Neural cell (in vitro differentiated cells): Measurements from ENCODE around the gene EVL. TPM values are rescaled to one million over a fixed set of nuclear protein-coding genes. Genes with fewer than 3 reads are reported as not detected.

Experiments
- H2AFZ ChIP-seq: fragments of 200-600, 300-800 bp; sonication (generic), shearing (Covaris generic); 2 replicates; pipeline ENCODE4 v1.6.0; 2014; ENCODE audit warnings: low read depth, mild to moderate bottlenecking, antibody characterized with exemption, low read length, moderate library complexity
- H3F3A ChIP-seq: fragments of 200-600 bp; shearing (Covaris generic); 2 replicates; pipeline ENCODE4 v1.6.1; 2016; ENCODE audit warnings: mild to moderate bottlenecking, moderate library complexity, mixed read lengths, antibody characterized with exemption, low read length; ENCODE audit not compliant: insufficient read depth, poor library complexity, severe bottlenecking
- H3K27ac ChIP-seq: fragments of 200-600, 300-800 bp; sonication (generic), shearing (Covaris generic); 2 replicates; pipeline ENCODE4 v1.5.1; 2014; ENCODE audit warnings: mild to moderate bottlenecking, low read length, moderate library complexity
- H3K27me3 ChIP-seq: fragments of 300-800, 200-600 bp; sonication (generic), shearing (Covaris generic); 2 replicates; pipeline ENCODE4 v1.6.0; 2014; ENCODE audit warnings: mild to moderate bottlenecking, low read depth, low read length, moderate library complexity; ENCODE audit not compliant: insufficient read depth
- H3K36me3 ChIP-seq: fragments of 300-800, 200-600 bp; sonication (generic), shearing (Covaris generic); 2 replicates; pipeline ENCODE4 v1.5.1; 2014; ENCODE audit warnings: mild to moderate bottlenecking, antibody characterized with exemption, low read length, moderate library complexity; ENCODE audit not compliant: insufficient read depth
- H3K4me2 ChIP-seq: fragments of 300-800, 200-600 bp; sonication (generic), shearing (Covaris generic); 2 replicates; pipeline ENCODE4 v1.6.0; 2014; ENCODE audit warnings: mild to moderate bottlenecking, low read length
- H3K4me3 ChIP-seq: fragments of 300-800, 200-600 bp; sonication (generic), shearing (Covaris generic); 2 replicates; pipeline ENCODE4 v1.5.1; 2014; ENCODE audit warnings: mild to moderate bottlenecking, low read length, moderate library complexity
- H3K79me2 ChIP-seq: fragments of 200-600 bp; shearing (Covaris generic); replicated peaks from 2 replicates; pipeline ENCODE4 v1.6.0; 2014; ENCODE audit warnings: mild to moderate bottlenecking, low read length, moderate library complexity; ENCODE audit not compliant: insufficient read depth
- H3K9ac ChIP-seq: fragments of 300-800, 200-600 bp; sonication (generic), shearing (Covaris generic); 2 replicates; pipeline ENCODE4 v1.6.1; 2016; ENCODE audit warnings: mild to moderate bottlenecking, low read length, mixed read lengths
- H3K9me2 ChIP-seq: fragments of 200-600 bp; shearing (Covaris generic); 2 replicates; pipeline ENCODE4 v1.6.1; 2016; ENCODE audit warnings: mild to moderate bottlenecking, low read length, mixed read lengths; ENCODE audit not compliant: insufficient read depth
- H3K9me3 ChIP-seq: fragments of 200-600, 300-800 bp; sonication (generic), shearing (Covaris generic); 2 replicates; pipeline ENCODE4 v1.6.1; 2016; ENCODE audit warnings: mild to moderate bottlenecking, mixed run types, low read length, moderate library complexity, mixed read lengths
- H4K20me1 ChIP-seq: fragments of 200-600 bp; shearing (Covaris generic); 2 replicates; pipeline ENCODE4 v1.6.1; 2016; ENCODE audit warnings: mild to moderate bottlenecking, mixed run types; ENCODE audit not compliant: insufficient read depth
- CTCF ChIP-seq: fragments of 450-650 bp; IDR thresholded peaks from 2 replicates; pipeline ENCODE4 v1.5.1; 2014; ENCODE audit warnings: antibody characterized with exemption, mild to moderate bottlenecking, moderate library complexity; ENCODE audit not compliant: poor library complexity, severe bottlenecking
- EP300 ChIP-seq: fragments of 450-650 bp; conservative IDR thresholded peaks from 2 replicates; pipeline ENCODE4 v1.6.1; 2014; ENCODE audit warnings: antibody characterized with exemption, mild to moderate bottlenecking, moderate library complexity; ENCODE audit not compliant: poor library complexity, severe bottlenecking
- EZH2 ChIP-seq: fragments of 200-600, 300-800 bp; shearing (Covaris generic), sonication (generic); IDR thresholded peaks from 2 replicates; pipeline ENCODE4 v1.6.1; 2014; ENCODE audit warnings: antibody characterized with exemption, low read length, borderline replicate concordance, mild to moderate bottlenecking; ENCODE audit not compliant: insufficient read depth, poor library complexity, severe bottlenecking
- MXI1 ChIP-seq: fragments of 450-650 bp; conservative IDR thresholded peaks from 2 replicates; pipeline ENCODE4 v1.6.1; 2014; ENCODE audit warnings: antibody characterized with exemption, mild to moderate bottlenecking; ENCODE audit not compliant: poor library complexity, severe bottlenecking
- POLR2AphosphoS5 ChIP-seq: IDR thresholded peaks from 2 replicates; pipeline ENCODE4 v1.6.1; 2012
- RAD21 ChIP-seq: fragments of 450-650 bp; conservative IDR thresholded peaks from 2 replicates; pipeline ENCODE4 v1.6.1; 2014; ENCODE audit warnings: antibody characterized with exemption, mild to moderate bottlenecking, moderate library complexity
- REST ChIP-seq: IDR thresholded peaks from 2 replicates; pipeline ENCODE4 v1.6.1; 2012; ENCODE audit warnings: borderline replicate concordance
- SMC3 ChIP-seq: fragments of 450-650 bp; conservative IDR thresholded peaks from 2 replicates; pipeline ENCODE4 v1.6.1; 2014; ENCODE audit warnings: antibody characterized with exemption, mild to moderate bottlenecking, moderate library complexity; ENCODE audit not compliant: poor library complexity
- TAF1 ChIP-seq: IDR thresholded peaks from 2 replicates; pipeline ENCODE4 v1.6.1; 2012; ENCODE audit warnings: low read depth
- polyA plus RNA-seq: library from polyadenylated mRNA; depleted of rRNA; stranded (reverse); fragments of >200 nt; gene quantifications from 2 replicates; pipeline ENCODE4 v1.2.3, GENCODE V29; 2014

Gene EVL
- polyA plus RNA-seq, 1 donor from 2014 or later = 387 TPM

GRCh38 chr14:100159865-100160533 is 94.8 kb downstream of the EVL start:
- Histone ChIP-seq H3K79me2 (no peaks in the 10 kb centered on the region), H3K9ac (no peak overlapping the region), H3K27me3 (peaks cover 53% of the 10 kb centered on the region), H3K4me3 (peak overlapping the region; percentile 65), H3K27ac (no peak overlapping the region), H3K9me2 (no peaks in the 10 kb centered on the region), H3K9me3 (peaks cover 5% of the 10 kb centered on the region), H2AFZ (no peak overlapping the region), H4K20me1 (no peaks in the 10 kb centered on the region), H3K4me2 (no peak overlapping the region), H3K36me3 (no peaks in the 10 kb centered on the region), H3F3A (no peaks in the 10 kb centered on the region)
- TF ChIP-seq EZH2 (peak; percentile 26), MXI1 (no peak)

- no peak for TF ChIP-seq MXI1
- TF ChIP-seq EZH2 = no peak
- TF ChIP-seq EP300 = no peak
- TF ChIP-seq RAD21 = no peak
- no peak for TF ChIP-seq POLR2AphosphoS5
- no peak for TF ChIP-seq REST
- no peak for TF ChIP-seq CTCF
Measured at GRCh38 chr14:100160534-100160916, 95.3 kb downstream of the EVL start.

GRCh38 chr14:100165376-100165775 is 100.2 kb downstream of the EVL start:
- no peak for TF ChIP-seq REST
- no peak for TF ChIP-seq TAF1
- TF ChIP-seq POLR2AphosphoS5 = no peak
- TF ChIP-seq EP300 = no peak
- TF ChIP-seq CTCF = no peak
- TF ChIP-seq EZH2 = no peak
- no peak for TF ChIP-seq SMC3
- no peak for TF ChIP-seq MXI1
- TF ChIP-seq RAD21 = no peak
- Histone ChIP-seq H3K9me2 (no peaks in the 10 kb centered on the region), H3K36me3 (no peaks in the 10 kb centered on the region), H3K4me3 (no peak overlapping the region), H3F3A (no peaks in the 10 kb centered on the region), H3K9ac (no peak overlapping the region), H3K27ac (no peak overlapping the region), H3K4me2 (no peak overlapping the region), H3K79me2 (no peaks in the 10 kb centered on the region), H3K27me3 (peaks cover 30% of the 10 kb centered on the region), H4K20me1 (no peaks in the 10 kb centered on the region), H3K9me3 (peaks cover 2% of the 10 kb centered on the region), H2AFZ (no peak overlapping the region)

More at GRCh38 chr14:100160534-100160916, 95.3 kb downstream of the EVL start:
- Histone ChIP-seq H3K9ac (no peak overlapping the region), H3K27me3 (peaks cover 57% of the 10 kb centered on the region), H3F3A (no peaks in the 10 kb centered on the region), H3K4me2 (no peak overlapping the region), H3K36me3 (no peaks in the 10 kb centered on the region), H3K4me3 (no peak overlapping the region), H2AFZ (no peak overlapping the region), H3K79me2 (no peaks in the 10 kb centered on the region), H3K9me3 (peaks cover 5% of the 10 kb centered on the region), H3K9me2 (no peaks in the 10 kb centered on the region), H3K27ac (no peak overlapping the region), H4K20me1 (no peaks in the 10 kb centered on the region)
